Suprapubic skin (tissue), 4 donors: ENCODE results near the gene MMS22L. TPM values are rescaled to one million over a fixed set of nuclear protein-coding genes. Genes with fewer than 3 reads are reported as not detected.

Source experiments
- DNase-seq, 2 donors: peaks; one replicate each; pipeline ENCODE4 v3.0.0-alpha.2; 2019; ENCODE audit warnings: low spot score in 2 of 2
- H3K27ac ChIP-seq: fragments of 200-600 bp; sonication (generic); one replicate; pipeline ENCODE4 v1.5.1; 2019
- H3K27me3 ChIP-seq: fragments of 200-600 bp; sonication (generic); one replicate; pipeline ENCODE4 v1.5.1; 2019
- H3K36me3 ChIP-seq: fragments of 200-600 bp; sonication (generic); one replicate; pipeline ENCODE4 v1.5.1; 2019
- H3K4me1 ChIP-seq: fragments of 200-600 bp; sonication (generic); one replicate; pipeline ENCODE4 v1.5.1; 2019
- H3K4me3 ChIP-seq: fragments of 200-600 bp; sonication (generic); one replicate; pipeline ENCODE4 v1.5.1; 2019; ENCODE audit warnings: mild to moderate bottlenecking
- H3K9me3 ChIP-seq: fragments of 200-600 bp; sonication (generic); one replicate; pipeline ENCODE4 v1.5.1; 2019
- EP300 ChIP-seq: sonication (generic); formaldehyde crosslinking; IDR thresholded peaks from one replicate; pipeline ENCODE4 v1.6.1; 2017; ENCODE audit warnings: antibody characterized with exemption
- POLR2A ChIP-seq, 2 donors: fragments of 450-650 bp; IDR thresholded peaks; one replicate each; pipeline ENCODE4 v1.6.1; 2017; ENCODE audit warnings: antibody characterized with exemption in 2 of 2, mild to moderate bottlenecking in 2 of 2, moderate library complexity in 2 of 2
- POLR2AphosphoS5 ChIP-seq, 3 donors: sonication (generic); formaldehyde crosslinking; IDR thresholded peaks; one replicate each; pipeline ENCODE4 v1.6.1; 2017; ENCODE audit warnings: antibody characterized with exemption in 3 of 3
- WGBS: methylation state at CpG from one replicate; pipeline ENCODE4 v1.1.5; 2018; 5-methylcytosine and 5-hydroxymethylcytosine counted together
- total RNA-seq, 4 donors: library from RNA; depleted of rRNA; stranded (reverse); fragments of >200 nt; gene quantifications; one replicate each; pipeline ENCODE4 v1.1.0, GENCODE V29; 2016
- TF ChIP-seq, protein P1 (sequence below), 2 donors: fragments of 200-600 bp in 1 of 2; fragments of 450-650 bp in 1 of 2; sonication (generic) in 1 of 2; IDR thresholded peaks; one replicate each; pipeline ENCODE4 v1.5.1; 2016 to 2019; ENCODE audit warnings: antibody characterized with exemption in 2 of 2, mild to moderate bottlenecking in 1 of 2, moderate library complexity in 1 of 2

Gene MMS22L
- total RNA-seq, 4 donors from 2014 or later = 7.5 to 15.7 (median 10.0) TPM

DNA sequence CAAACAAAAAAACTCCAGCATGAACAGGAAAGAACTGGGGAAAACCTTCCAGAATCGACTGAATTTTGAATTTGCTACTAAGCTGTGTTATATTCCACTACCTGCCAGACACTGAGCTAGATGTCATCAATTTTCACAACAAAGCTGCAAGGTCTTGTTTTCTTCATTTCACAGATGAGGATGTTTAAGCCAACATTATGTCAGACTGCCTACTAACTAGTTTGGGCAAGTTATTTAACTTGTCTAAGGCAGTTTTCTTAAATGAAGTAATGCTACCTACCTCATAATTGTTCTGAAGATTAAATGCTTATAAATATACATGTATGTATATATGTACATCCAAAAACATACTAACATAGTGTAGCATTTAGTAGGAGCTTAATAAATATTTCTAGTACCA, 144.4 kb downstream of the MMS22L start:
- H3K27ac ChIP-seq = no peak overlapping the region
- WGBS = 54% methylated on average over 1 of the region's 1 CpG
- DNase-seq = no peak

DNA sequence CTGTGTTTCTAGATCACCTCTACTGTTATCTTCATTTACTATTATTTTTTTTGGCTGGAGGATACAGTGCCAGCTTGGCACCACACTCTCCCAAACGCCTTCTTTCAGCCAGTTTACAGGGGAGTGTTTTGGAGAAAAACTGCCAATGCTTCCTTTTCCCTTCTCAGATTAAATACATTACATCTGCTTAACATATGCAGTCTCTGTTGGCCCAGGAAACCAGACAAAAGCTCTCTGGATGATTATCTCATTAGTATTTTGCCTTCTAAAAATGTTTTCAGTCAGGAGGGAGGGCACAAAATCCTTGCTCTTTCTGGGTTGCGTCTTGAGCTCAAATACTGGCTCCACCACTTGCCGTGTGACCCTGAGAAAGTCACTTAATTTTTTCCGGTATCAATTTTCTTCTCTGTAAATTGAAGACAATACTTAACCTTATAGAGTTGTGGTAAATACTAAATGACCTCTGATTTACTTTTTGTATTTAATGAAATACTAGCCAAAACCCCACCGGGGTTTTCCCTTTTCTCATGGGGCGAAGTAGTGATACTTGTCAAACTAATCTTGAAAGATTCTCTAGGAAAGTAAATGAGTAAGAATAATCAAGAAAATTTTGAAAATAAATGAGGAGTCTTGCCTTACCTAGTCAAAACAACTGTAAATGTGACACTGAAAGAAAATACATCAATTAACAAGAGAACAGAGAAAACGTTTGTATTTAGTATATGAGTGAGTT, 146.2 kb downstream of the MMS22L start:
- no peaks in the 10 kb centered on the region for H3K36me3 ChIP-seq
- TF ChIP-seq POLR2A (IDR thresholded peaks at IDR 0.05) = no peak
- no peak for TF ChIP-seq POLR2AphosphoS5 (IDR thresholded peaks at IDR 0.05)
- TF ChIP-seq, protein P1, sequence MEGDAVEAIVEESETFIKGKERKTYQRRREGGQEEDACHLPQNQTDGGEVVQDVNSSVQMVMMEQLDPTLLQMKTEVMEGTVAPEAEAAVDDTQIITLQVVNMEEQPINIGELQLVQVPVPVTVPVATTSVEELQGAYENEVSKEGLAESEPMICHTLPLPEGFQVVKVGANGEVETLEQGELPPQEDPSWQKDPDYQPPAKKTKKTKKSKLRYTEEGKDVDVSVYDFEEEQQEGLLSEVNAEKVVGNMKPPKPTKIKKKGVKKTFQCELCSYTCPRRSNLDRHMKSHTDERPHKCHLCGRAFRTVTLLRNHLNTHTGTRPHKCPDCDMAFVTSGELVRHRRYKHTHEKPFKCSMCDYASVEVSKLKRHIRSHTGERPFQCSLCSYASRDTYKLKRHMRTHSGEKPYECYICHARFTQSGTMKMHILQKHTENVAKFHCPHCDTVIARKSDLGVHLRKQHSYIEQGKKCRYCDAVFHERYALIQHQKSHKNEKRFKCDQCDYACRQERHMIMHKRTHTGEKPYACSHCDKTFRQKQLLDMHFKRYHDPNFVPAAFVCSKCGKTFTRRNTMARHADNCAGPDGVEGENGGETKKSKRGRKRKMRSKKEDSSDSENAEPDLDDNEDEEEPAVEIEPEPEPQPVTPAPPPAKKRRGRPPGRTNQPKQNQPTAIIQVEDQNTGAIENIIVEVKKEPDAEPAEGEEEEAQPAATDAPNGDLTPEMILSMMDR (IDR thresholded peaks at IDR 0.05) = no peak
- no peak for TF ChIP-seq EP300
- no peaks in the 10 kb centered on the region for H3K27me3 ChIP-seq
- H3K4me3 ChIP-seq = no peak overlapping the region
- no peaks in the 10 kb centered on the region for H3K4me1 ChIP-seq
- no peaks in the 10 kb centered on the region for H3K9me3 ChIP-seq
- WGBS = 62% methylated on average over 7 of the region's 7 CpGs
- no peak for DNase-seq
- H3K27ac ChIP-seq = no peak overlapping the region

More for the DNA sequence above, 144.4 kb downstream of the MMS22L start:
- Histone ChIP-seq H3K36me3 (no peaks in the 10 kb centered on the region), H3K4me1 (no peaks in the 10 kb centered on the region), H3K4me3 (no peak overlapping the region), H3K27me3 (no peaks in the 10 kb centered on the region), H3K9me3 (no peaks in the 10 kb centered on the region)
- TF ChIP-seq POLR2AphosphoS5 (IDR thresholded peaks at IDR 0.05) (no peak), POLR2A (IDR thresholded peaks at IDR 0.05) (no peak), EP300 (no peak)
- TF ChIP-seq, protein P1 (IDR thresholded peaks at IDR 0.05) = no peak

DNA sequence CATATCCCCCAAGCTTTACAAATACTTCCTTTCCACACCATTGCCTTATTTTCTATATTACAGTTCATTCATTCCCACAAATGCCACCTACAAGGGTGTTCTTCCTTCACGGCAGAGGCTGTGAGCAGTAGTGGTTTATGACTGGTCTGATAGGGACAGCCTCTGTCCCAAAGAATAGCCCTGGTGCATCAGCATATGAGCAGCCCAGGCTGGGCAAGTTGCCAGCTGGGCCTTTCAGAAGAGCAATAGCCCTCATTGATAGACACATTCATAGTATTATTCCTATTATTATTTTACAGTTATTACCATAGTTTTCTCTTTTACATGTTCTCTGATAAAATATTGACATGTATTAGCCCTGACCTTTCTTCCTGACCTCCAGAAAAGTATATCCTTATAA, 149.9 kb downstream of the MMS22L start:
- no peaks in the 10 kb centered on the region for H3K9me3 ChIP-seq
- TF ChIP-seq POLR2AphosphoS5 (IDR thresholded peaks at IDR 0.05) = no peak
- TF ChIP-seq, protein P1 (IDR thresholded peaks at IDR 0.05) = no peak
- TF ChIP-seq EP300 = no peak
- no peak for TF ChIP-seq POLR2A (IDR thresholded peaks at IDR 0.05)
- H3K36me3 ChIP-seq = no peaks in the 10 kb centered on the region
- H3K4me3 ChIP-seq = no peak overlapping the region
- no peaks in the 10 kb centered on the region for H3K27me3 ChIP-seq
- DNase-seq = no peak
- 56% methylated on average over 1 of the region's 1 CpG for WGBS
- no peak overlapping the region for H3K27ac ChIP-seq
- no peaks in the 10 kb centered on the region for H3K4me1 ChIP-seq

DNA sequence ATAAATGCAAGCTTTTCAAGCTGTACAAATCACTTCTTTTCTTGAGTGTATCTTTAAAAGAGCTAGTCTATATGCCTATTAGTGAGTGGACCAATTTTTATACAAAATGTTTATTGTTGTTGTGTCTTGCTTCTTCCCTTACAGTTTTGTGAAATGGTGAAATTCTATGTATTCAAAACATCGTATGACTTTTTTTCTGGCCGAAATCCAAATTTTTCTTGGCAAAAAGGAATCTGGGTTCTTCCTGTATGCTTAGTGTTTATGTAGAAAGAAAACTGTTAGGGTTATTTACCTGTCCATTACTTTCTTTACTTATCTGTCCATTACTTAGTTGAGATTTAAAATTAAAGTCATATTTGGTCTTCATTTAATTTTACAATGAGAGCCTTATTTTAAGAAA, 153.9 kb downstream of the MMS22L start:
- Histone ChIP-seq H3K9me3 (no peaks in the 10 kb centered on the region), H3K36me3 (no peaks in the 10 kb centered on the region), H3K4me3 (no peak overlapping the region), H3K27ac (no peak overlapping the region), H3K27me3 (no peaks in the 10 kb centered on the region), H3K4me1 (no peaks in the 10 kb centered on the region)
- DNase-seq = no peak
- WGBS = 45% methylated on average over 2 of the region's 2 CpGs
- TF ChIP-seq POLR2A (IDR thresholded peaks at IDR 0.05) (no peak), EP300 (no peak), POLR2AphosphoS5 (IDR thresholded peaks at IDR 0.05) (no peak)
- TF ChIP-seq, protein P1 (IDR thresholded peaks at IDR 0.05) = no peak

DNA sequence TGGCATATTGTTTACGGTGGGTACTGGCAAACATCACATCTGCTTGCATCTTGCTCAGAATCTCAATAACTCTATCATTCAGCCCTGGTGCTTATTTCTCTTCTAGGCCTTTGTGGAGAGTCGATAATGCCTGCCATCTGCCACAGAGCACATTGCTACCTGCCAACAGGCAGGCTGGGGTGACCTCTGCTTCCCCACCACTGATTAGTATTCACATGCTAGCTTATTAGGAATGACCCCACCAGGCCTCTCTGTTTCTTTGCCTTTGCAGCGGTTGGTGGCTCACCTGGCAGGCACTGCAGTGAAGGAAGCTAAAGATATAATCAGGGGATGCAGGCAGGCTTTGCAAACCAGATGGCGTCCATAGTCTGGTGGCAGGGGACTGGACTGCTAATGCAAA, 154.5 kb downstream of the MMS22L start:
- Histone ChIP-seq H3K27ac (no peak overlapping the region), H3K36me3 (no peaks in the 10 kb centered on the region), H3K27me3 (no peaks in the 10 kb centered on the region), H3K4me1 (no peaks in the 10 kb centered on the region), H3K4me3 (no peak overlapping the region), H3K9me3 (no peaks in the 10 kb centered on the region)
- DNase-seq = no peak
- 84% methylated on average over 4 of the region's 4 CpGs for WGBS
- TF ChIP-seq POLR2AphosphoS5 (IDR thresholded peaks at IDR 0.05) (no peak), EP300 (no peak), POLR2A (IDR thresholded peaks at IDR 0.05) (no peak)
- TF ChIP-seq, protein P1 (IDR thresholded peaks at IDR 0.05) = no peak
